HL-60 (cell line): ENCODE data around the gene TANGO6.

ENCODE experiments used
- CTCF ChIP-seq: IDR thresholded peaks from one replicate; pipeline ENCODE4 v1.5.1; 2011; ENCODE audit warnings: low read length, control low read depth, inconsistent platforms; ENCODE audit not compliant: insufficient read depth
- SPI1 ChIP-seq: IDR thresholded peaks from 2 replicates; pipeline ENCODE4 v1.6.1; 2012; ENCODE audit warnings: low read depth, mild to moderate bottlenecking, borderline replicate concordance

GRCh38 chr16:68993456-68993855 lies 150.1 kb downstream of the TANGO6 start:
- TF ChIP-seq CTCF (no peak), SPI1 (no peak)
